Frontal cortex (tissue), 4 donors: ENCODE measurements around the gene NARF. TPM values are rescaled to one million over a fixed set of nuclear protein-coding genes. Genes with fewer than 3 reads are reported as not detected.
"Not testable (repeated sequence)": the region's sequence is repeated elsewhere in the genome, so short reads cannot be mapped to it uniquely, and the experiment has no call there.

Experiments used
- DNase-seq, 2 donors: peaks; one replicate each; pipeline ENCODE4 v3.0.0; 2012; ENCODE audit warnings: low spot score in 2 of 2
- FAIRE-seq: peaks from 2 replicates; lab custom pipeline; 2012; peaks lifted over from hg19 to GRCh38; lab: Jason Lieb, UNC
- small RNA-seq: library from RNA; depleted of rRNA; stranded (forward); fragments of <200 nt; gene quantifications from one replicate; pipeline ENCODE3, GENCODE V24; 2014
- total RNA-seq: library from RNA; depleted of rRNA; stranded (reverse); fragments of >200 nt; gene quantifications from one replicate; pipeline ENCODE4 v1.2.3, GENCODE V29; 2014
- donor health status: control.
- donor health status: control.
- donor health status: control.

NARF gene
- total RNA-seq, 1 donor from 2014 or later, result 42.8 TPM

- FAIRE-seq (no peak), DNase-seq (no peak)
Observed at GRCh38 chr17:82524540-82524939, 66.0 kb downstream of the NARF start.

- no peak for FAIRE-seq
- no peak for DNase-seq
Observed at GRCh38 chr17:82525712-82526111, 67.2 kb downstream of the NARF start.

GRCh38 chr17:82527898-82528297 lies 69.4 kb downstream of the NARF start:
- FAIRE-seq (no peak), DNase-seq (no peak)

- FAIRE-seq (no peak), DNase-seq (peak; percentile 35 to 60)
Observed at GRCh38 chr17:82528484-82529265, 70.1 kb downstream of the NARF start.

- FAIRE-seq, result no peak
Observed at GRCh38 chr17:82529914-82530300, 71.4 kb downstream of the NARF start.

GRCh38 chr17:82531431-82531881 lies 72.9 kb downstream of the NARF start:
- FAIRE-seq, result no peak
- DNase-seq, result no peak

More at GRCh38 chr17:82529914-82530300, 71.4 kb downstream of the NARF start:
- DNase-seq, result no peak

GRCh38 chr17:82534401-82534812 lies 75.9 kb downstream of the NARF start:
- FAIRE-seq (no peak), DNase-seq (no peak)

- DNase-seq (no peak), FAIRE-seq (no peak)
Observed at GRCh38 chr17:82536512-82537201, 78.1 kb downstream of the NARF start.

GRCh38 chr17:82537228-82537627 lies 78.7 kb downstream of the NARF start:
- FAIRE-seq, result not testable (repeated sequence)

GRCh38 chr17:82539076-82539475 lies 80.5 kb downstream of the NARF start:
- not testable (repeated sequence) for FAIRE-seq, DNase-seq

More at GRCh38 chr17:82537228-82537627, 78.7 kb downstream of the NARF start:
- DNase-seq, result not testable (repeated sequence)

Small RNAs within 50 kb of the gene (small RNA-seq; reads per million reads assigned to genes)
- not detected for gene RF00019

Other genes starting within 250 kb of the NARF start
- gene CCDC57, start 245.9 kb upstream of the NARF start, total RNA-seq, result 17.1 TPM
- 2.0 TPM for gene SLC16A3, start 229.7 kb upstream of the NARF start, total RNA-seq
- 22.8 TPM for gene CSNK1D, start 185.0 kb upstream of the NARF start, total RNA-seq
- not detected for gene CD7, start 141.1 kb upstream of the NARF start, total RNA-seq
- gene SECTM1, start 125.0 kb upstream of the NARF start, total RNA-seq, result 4.9 TPM
- not detected for gene TEX19, start 99.5 kb upstream of the NARF start, total RNA-seq
- gene UTS2R, start 87.0 kb upstream of the NARF start, total RNA-seq, result not detected
- gene HEXD, start 40.4 kb upstream of the NARF start, total RNA-seq, result 14.3 TPM
- gene OGFOD3, start 40.2 kb upstream of the NARF start, total RNA-seq, result 15.9 TPM
- gene CYBC1, start 8.0 kb upstream of the NARF start, total RNA-seq, result 19.2 TPM
- 40.8 TPM for gene FOXK2, start 61.0 kb downstream of the NARF start, total RNA-seq
- gene WDR45B, start 189.7 kb downstream of the NARF start, total RNA-seq, result 45.2 TPM
- 18.3 TPM for gene RAB40B, start 240.0 kb downstream of the NARF start, total RNA-seq